GM12892 (cell line): ENCODE data around the gene C3orf70. TPM values are rescaled to one million over a fixed set of nuclear protein-coding genes. Genes with fewer than 3 reads are reported as not detected.

ENCODE experiments used
- DNase-seq: peaks from one replicate; pipeline ENCODE4 v3.0.0; 2011; ENCODE audit not compliant: insufficient read length
- FAIRE-seq: peaks from 2 replicates; lab custom pipeline; 2011; peaks lifted over from hg19 to GRCh38; lab: Jason Lieb, UNC
- POLR2A ChIP-seq: IDR thresholded peaks from 2 replicates; pipeline ENCODE4 v1.6.1; 2011; ENCODE audit warnings: low read depth, low read length, control low read depth
- POLR2AphosphoS5 ChIP-seq: IDR thresholded peaks from 2 replicates; pipeline ENCODE4 v1.6.1; 2011; ENCODE audit warnings: low read depth, low read length, control low read depth
- TAF1 ChIP-seq: IDR thresholded peaks from 2 replicates; pipeline ENCODE4 v1.6.1; 2011; ENCODE audit warnings: low read depth, mild to moderate bottlenecking, control low read depth, low read length, borderline replicate concordance
- polyA plus RNA-seq: library from polyadenylated mRNA; unstranded; fragments of >200 nt; gene quantifications from one replicate; pipeline ENCODE4 v1.2.1, GENCODE V29; 2012; ENCODE audit warnings: missing spikeins, inconsistent platforms; ENCODE audit not compliant: missing spikeins

The C3orf70 gene
- 0.19 TPM for polyA plus RNA-seq

- peak; percentile 52 for DNase-seq
- FAIRE-seq, result no peak
- no peak for TF ChIP-seq TAF1
- TF ChIP-seq POLR2A, result no peak
- no peak for TF ChIP-seq POLR2AphosphoS5
Observed at GRCh38 chr3:185152410-185153170, at the start of gene C3orf70. Gene C3orf70, minus strand, starts transcription at chr3:185153060. Its CDS starts 237 bp downstream, at chr3:185152823.

- FAIRE-seq, result no peak
Observed at GRCh38 chr3:185200639-185201038, 47.8 kb upstream of the C3orf70 start.

GRCh38 chr3:185199671-185200070 is 46.8 kb upstream of the C3orf70 start:
- DNase-seq (no peak), FAIRE-seq (no peak)
- no peak for TF ChIP-seq POLR2AphosphoS5
- no peak for TF ChIP-seq TAF1
- no peak for TF ChIP-seq POLR2A

More at GRCh38 chr3:185200639-185201038, 47.8 kb upstream of the C3orf70 start:
- DNase-seq, result no peak
- TF ChIP-seq POLR2AphosphoS5, result no peak
- TF ChIP-seq POLR2A, result no peak
- TF ChIP-seq TAF1, result no peak

- TF ChIP-seq POLR2AphosphoS5 (no peak), POLR2A (no peak), TAF1 (no peak)
- FAIRE-seq, result no peak
Observed at GRCh38 chr3:185199206-185199605, 46.3 kb upstream of the C3orf70 start.

GRCh38 chr3:185197068-185197467 is 44.2 kb upstream of the C3orf70 start:
- DNase-seq (no peak), FAIRE-seq (no peak)
- TF ChIP-seq TAF1 (no peak), POLR2AphosphoS5 (no peak), POLR2A (no peak)

More at GRCh38 chr3:185199206-185199605, 46.3 kb upstream of the C3orf70 start:
- DNase-seq, result no peak

GRCh38 chr3:185195652-185196051 is 42.8 kb upstream of the C3orf70 start:
- TF ChIP-seq TAF1, result no peak
- no peak for TF ChIP-seq POLR2A
- TF ChIP-seq POLR2AphosphoS5, result no peak
- FAIRE-seq, result no peak
- DNase-seq, result no peak

- DNase-seq, result no peak
- FAIRE-seq, result no peak
- TF ChIP-seq POLR2A (no peak), POLR2AphosphoS5 (no peak), TAF1 (no peak)
Observed at GRCh38 chr3:185188816-185189215, 36.0 kb upstream of the C3orf70 start.

- no peak for DNase-seq
- TF ChIP-seq TAF1 (no peak), POLR2AphosphoS5 (no peak), POLR2A (no peak)
- FAIRE-seq, result no peak
Observed at GRCh38 chr3:185187391-185187790, 34.5 kb upstream of the C3orf70 start.

- TF ChIP-seq POLR2A (no peak), POLR2AphosphoS5 (no peak), TAF1 (no peak)
- DNase-seq (no peak), FAIRE-seq (peak; percentile 53)
Observed at GRCh38 chr3:185176750-185177359, 24.0 kb upstream of the C3orf70 start.

- peak; percentile 92 for FAIRE-seq
- peak; percentile 19 for DNase-seq
Observed at GRCh38 chr3:185175370-185175987, 22.6 kb upstream of the C3orf70 start.

More at GRCh38 chr3:185175370-185175987, 22.6 kb upstream of the C3orf70 start:
- TF ChIP-seq TAF1 (no peak; the same call in 1 of the 2 replicates), POLR2AphosphoS5 (peak; percentile 53; the same call in 1 of the 2 replicates), POLR2A (peak; percentile 54; the same call in 1 of the 2 replicates)
